LNCAP (cell line): ENCODE measurements around the gene ARFGAP1.

ENCODE experiments used
- CTCF ChIP-seq: fragments of 450-650 bp; IDR thresholded peaks from 2 replicates; pipeline ENCODE4 v1.5.1; 2017; ENCODE audit warnings: mild to moderate bottlenecking

Gene ARFGAP1

DNA sequence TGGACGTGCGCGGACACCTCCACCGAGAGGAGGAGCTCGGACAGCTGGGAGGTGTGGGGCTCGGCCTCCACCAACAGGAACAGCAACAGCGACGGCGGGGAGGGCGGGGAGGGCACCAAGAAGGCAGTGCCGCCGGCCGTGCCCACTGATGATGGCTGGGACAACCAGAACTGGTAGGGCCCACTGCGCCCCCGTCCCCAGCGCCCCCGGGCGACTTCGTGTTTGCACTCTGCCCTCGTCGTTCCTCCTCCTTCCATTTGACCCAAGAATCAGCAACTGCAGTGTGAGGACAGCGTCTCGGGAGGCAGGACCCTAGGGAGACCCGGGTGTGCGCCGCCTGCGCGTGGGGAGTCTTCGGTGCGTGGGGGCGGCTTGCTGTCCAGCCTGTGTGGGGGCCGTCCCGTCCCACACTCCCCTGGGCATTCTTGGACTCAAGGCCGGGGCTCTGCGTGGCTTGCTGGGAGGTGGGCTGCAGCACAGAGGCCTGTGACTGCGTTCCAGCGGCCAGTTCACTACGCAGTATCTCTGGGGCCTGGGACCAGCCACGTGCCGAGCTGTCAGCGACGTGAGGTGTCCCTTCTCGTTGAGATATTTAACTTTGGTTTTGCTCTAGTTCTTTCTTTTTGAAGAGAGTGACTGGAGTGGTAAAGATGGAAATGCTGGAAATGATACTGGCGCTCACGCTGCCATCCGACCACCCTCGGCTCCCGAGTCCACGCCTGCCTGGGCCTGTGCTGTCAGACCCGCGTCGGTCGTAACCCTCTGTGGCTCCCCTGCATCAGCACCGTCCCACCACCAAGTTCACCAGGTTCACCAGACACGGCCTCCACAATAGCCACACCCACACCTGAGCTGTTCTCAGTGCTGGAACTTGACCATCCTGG lies 15.3 kb downstream of the ARFGAP1 start:
- TF ChIP-seq CTCF, result no peak

DNA sequence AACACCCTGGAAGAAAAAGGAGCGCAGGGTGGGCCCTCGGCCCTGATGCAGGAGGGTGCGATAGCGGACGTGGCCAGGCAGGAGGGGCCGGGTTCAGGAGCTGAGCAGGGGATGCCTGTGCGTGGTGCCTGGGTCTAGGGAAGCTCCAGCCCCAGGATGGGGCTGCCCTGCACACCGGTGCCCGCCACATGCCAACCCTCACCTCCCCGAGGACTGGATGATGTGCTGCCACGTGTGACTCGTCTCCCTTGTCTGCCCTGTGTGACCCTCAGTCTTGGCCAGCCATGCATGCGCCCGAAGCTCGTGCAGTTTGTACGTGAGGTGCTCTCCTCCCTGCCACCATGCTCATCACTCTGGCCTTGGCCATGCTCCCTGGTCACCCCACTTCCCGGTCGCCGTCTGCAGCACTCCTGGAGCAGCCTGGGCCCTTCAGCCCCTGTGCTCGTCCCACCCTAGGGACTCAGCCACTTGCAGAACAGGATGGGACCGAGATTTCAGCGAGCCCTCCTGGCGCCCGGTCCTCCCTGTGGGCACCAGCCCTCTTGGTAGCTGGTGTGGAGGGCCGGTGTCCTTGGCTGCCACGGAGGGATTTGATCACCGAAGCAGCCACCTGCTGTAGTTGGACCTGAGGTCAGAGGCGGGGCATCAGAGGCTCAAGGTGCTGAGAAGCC lies 16.1 kb downstream of the ARFGAP1 start:
- TF ChIP-seq CTCF, result no peak

- TF ChIP-seq CTCF, result no peak
Observed at GRCh38 chr20:63289311-63290135, 16.9 kb downstream of the ARFGAP1 start.

DNA sequence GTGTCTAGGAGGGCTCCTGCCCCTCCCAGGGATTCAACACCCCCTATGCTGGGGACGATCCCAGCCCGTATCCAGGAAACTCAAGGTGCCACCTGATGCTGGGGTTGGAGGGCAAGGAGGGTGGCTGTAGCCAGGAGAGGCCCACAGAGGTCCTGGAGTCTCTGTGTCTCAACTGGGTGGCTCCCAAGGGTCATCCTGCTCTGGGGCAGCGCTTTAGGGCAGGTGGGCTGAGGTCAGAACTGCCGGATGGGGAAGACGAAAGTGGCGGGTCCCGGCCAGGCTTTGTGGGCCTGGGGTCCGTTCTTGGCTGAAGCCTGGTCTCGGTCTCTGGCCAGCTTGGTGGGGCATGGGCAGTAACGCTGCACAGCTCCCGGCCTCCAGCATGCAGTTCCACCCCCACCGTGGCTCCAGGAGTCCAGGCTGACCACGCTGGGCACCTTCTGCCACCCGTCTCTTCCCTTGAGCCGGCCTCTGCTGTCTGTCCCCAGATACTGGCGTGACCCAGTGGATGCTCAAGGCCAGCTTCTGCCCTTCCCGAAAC lies 17.6 kb downstream of the ARFGAP1 start:
- TF ChIP-seq CTCF, result no peak

- peak; percentile 76 for TF ChIP-seq CTCF
Observed at GRCh38 chr20:63290677-63291472, 18.3 kb downstream of the ARFGAP1 start.

DNA sequence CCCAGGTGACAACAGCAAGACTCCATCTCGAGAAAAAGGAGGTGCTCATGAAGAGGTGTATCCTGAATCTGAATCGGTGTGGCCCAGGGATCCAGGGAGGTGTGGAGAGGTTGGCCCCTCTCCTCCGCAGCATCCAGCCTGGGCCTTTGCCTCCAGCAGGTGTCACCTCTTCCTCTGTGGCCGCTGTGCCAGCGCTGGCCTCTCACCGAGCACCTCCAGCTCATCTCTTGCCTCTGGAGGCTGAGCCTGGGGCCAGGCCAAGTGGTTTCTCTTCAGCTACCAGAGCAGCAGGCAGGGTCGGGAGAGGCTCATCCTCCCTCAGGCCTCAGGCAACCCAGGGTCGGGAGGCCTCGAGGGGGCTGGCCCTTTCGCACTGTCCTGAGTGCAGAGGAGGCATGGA lies 19.2 kb downstream of the ARFGAP1 start:
- TF ChIP-seq CTCF, result no peak

DNA sequence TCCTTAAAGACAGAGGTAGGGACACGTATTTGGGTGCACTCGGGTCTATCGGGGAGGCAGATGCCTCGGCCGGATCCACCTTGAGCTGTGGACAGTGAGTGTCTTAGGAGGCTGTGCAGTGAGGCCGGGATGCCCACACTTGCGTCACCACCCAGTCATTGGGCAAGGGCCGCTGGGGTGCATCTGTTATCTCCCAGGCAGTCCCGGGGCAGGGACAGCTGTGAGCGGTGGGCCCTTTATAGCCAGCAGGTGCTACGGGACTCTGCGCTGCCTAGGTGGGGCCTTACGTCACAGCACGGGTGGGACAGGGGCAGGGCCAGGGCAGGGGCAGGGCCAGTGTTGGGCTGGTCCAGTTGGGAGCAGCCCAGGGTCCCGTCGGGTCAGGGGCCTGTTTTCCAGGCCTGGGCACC lies 19.7 kb downstream of the ARFGAP1 start:
- no peak for TF ChIP-seq CTCF
